Tracheal epithelial cell (primary cell): ENCODE measurements around the gene FDX2. TPM values are rescaled to one million over a fixed set of nuclear protein-coding genes. Genes with fewer than 3 reads are reported as not detected.

ENCODE experiments used
- total RNA-seq: library from RNA; depleted of rRNA; stranded (reverse); fragments of >200 nt; gene quantifications from 2 replicates; pipeline ENCODE4 v1.2.1, GENCODE V29; 2014

The FDX2 gene
- total RNA-seq: 23.6 and 28.6 TPM in 2 replicates

DNA sequence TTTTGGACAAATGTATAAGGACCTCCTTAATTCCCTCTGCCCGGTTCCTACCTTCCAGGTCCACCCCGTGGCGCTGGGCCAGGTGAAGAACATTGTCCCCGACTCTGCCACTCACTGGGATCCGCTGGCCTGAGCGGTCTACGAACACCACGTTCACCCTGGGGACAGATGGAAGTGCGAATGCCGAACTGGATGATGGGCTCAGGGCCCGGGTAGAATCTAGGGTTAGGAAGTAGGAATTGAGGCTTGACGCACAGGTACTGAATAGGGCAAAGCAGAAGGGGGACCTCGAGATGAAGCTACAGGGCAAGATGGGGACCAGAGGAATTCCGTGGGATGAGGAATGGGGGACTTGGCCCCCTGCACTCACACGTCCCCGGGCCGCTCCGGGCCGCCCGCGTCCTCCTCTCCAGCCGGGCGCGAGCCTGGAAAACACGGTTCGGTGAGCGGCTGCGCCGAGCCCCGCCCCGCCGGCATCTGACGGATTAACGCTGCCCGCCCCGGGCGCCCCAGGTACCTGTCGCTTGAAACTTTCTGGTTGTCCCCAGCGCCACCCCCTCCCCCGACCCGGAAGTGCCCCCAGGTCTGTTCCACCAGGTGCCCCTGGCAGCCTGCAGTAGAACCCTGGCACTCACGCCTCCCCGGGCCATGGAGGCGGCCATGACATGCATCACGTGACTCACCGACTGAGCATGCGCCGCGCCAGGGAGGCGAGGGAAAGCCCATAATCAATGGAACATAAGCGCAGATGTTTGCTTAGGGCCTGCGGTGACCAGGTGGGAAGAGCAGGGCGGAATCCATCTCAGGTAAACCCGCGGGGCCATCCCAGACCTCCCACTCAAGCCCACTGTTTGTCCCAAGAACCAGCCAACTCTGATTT, at the start of gene FDX2:
Gene FDX2, minus strand, starts transcription at position 681 of the 880 bp plus-strand sequence. Its CDS starts 19 bp downstream, at position 662.

DNA sequence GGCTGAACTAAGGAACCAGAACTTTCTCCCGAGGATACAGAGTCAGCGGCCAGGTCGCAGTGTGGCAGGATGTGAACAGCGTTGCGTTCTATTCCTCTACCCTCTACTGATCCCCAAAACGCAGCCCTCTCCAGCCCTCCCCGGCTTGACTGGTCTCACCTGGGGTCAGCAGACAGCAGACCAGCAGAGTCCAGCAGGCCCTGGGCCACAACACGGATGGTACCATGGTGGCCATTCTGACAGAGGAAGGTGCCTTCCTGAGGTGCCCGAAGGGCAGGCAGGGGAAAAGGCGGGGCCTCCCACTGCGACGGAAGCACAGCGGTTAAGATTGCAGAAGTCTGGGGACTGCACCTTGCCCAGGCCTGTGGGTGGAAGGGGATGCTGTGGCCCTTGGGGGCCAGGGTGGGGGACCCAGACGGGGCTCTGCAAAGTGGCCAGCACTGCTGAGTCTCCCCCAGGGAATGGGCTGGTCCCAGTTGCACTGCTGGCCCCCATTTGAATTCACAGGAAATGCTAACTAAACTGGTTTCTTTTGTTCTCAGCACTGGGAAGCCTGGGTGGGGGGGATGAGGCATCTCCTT, 23.7 kb upstream of the FDX2 start, which contains the start of gene ICAM3:
Gene ICAM3, minus strand, starts transcription at position 245 of the 581 bp plus-strand sequence. Its CDS starts 10 bp downstream, at position 235.

DNA sequence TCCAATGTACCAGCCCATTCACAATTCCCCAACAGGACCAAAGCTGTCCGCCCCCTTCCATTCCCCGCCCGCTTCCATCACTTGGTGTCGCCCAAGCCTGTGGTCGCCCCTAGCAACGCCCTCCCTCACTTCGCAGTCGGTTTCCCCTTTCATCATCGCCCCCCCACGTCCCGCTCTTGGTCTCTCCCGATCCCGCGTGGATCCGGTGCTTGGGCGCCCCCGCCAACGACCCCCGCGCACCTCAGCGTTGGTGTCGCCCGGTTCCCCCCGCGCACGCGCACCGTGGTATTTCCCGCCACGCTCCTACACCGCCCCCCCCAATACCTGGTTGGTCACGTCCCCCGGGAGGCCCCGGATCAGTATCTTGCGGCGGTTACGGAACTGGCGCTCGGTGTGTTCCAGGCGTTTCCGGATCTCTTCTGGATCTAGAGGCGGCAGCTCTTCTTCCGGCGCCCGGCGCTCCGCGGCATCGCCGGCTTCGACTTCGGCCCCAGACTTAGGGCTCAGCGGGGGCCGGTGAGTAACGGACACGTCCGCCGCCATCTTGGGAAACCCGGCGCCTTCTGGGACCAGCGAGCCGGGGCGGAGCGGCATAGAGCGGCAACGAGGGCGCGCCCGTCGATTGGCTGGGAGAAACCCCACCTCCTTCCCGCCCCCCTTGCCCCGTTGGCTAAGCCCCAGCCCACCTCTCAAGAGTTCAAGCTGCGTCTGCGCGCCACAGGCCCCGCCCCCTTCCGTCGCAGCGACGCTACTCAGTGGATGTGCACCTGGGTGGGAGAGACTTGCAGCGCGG, 17.3 kb upstream of the FDX2 start, which contains the start of gene RAVER1:
Gene RAVER1, minus strand, starts transcription at position 565 of the 793 bp plus-strand sequence. Its CDS starts 22 bp downstream, at position 543.

DNA sequence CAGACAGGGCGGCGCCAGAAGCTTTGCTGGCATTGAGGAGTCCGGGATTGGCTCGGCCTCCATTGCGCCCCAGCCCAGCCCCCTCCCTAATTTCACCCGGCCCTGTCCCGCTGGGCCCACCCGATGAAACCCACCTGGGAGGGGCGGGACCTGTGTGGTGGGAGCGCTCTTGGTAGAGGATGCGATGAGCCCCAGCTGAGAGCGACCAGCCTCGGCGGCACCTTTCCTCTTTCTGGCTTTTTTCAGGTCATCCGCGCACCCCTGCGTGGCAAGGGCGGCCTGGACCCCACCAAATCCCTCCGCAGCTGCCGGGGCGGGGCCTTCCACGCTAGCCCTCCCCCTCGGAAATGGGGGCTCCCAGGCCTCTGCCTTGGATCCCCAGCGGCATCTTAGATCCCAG, 6.4 kb downstream of the FDX2 start, which contains the start of gene ZGLP1:
Gene ZGLP1, minus strand, starts transcription at position 393 of the 400 bp plus-strand sequence.

DNA sequence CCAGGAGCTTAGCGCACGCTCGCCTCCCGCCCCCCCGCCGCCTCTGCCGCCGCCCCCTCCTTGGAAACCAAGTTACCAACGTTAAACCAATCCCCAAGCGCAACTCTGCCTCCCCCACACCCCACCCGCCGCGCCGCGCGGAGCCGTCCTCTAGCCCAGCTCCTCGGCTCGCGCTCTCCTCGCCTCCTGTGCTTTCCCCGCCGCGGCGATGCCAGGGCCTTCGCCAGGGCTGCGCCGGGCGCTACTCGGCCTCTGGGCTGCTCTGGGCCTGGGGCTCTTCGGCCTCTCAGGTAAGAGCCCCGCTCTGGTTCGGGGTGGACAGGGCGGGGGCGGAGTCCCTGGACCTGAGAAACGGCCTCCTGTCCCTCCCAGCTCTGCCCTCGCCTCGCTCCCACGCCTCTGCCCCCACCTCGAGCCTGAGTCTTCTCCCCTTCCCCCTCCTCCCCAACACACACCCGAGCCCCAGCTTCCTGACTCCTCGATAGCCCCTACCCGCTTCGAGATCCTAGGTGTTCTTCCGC, 25.9 kb downstream of the FDX2 start, which contains the start of gene ICAM5:
Gene ICAM5, plus strand, starts transcription at position 117 of the 521 bp plus-strand sequence. Its CDS starts 92 bp downstream, at position 209.

DNA sequence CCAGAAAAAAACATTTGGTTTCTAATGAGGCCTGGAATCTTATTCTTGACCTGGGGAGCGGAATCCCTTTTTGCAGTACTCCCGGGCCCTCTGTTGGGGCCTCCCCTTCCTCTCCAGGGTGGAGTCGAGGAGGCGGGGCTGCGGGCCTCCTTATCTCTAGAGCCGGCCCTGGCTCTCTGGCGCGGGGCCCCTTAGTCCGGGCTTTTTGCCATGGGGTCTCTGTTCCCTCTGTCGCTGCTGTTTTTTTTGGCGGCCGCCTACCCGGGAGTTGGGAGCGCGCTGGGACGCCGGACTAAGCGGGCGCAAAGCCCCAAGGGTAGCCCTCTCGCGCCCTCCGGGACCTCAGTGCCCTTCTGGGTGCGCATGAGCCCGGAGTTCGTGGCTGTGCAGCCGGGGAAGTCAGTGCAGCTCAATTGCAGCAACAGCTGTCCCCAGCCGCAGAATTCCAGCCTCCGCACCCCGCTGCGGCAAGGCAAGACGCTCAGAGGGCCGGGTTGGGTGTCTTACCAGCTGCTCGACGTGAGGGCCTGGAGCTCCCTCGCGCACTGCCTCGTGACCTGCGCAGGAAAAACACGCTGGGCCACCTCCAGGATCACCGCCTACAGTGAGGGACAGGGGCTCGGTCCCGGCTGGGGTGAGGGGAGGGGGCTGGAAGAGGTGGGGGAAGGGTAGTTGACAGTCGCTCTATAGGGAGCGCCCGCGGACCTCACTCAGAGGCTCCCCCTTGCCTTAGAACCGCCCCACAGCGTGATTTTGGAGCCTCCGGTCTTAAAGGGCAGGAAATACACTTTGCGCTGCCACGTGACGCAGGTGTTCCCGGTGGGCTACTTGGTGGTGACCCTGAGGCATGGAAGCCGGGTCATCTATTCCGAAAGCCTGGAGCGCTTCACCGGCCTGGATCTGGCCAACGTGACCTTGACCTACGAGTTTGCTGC, 28.7 kb downstream of the FDX2 start, which contains the start of gene ICAM4:
Gene ICAM4, plus strand, starts transcription at position 153 of the 935 bp plus-strand sequence. Its CDS starts 58 bp downstream, at position 211.

DNA sequence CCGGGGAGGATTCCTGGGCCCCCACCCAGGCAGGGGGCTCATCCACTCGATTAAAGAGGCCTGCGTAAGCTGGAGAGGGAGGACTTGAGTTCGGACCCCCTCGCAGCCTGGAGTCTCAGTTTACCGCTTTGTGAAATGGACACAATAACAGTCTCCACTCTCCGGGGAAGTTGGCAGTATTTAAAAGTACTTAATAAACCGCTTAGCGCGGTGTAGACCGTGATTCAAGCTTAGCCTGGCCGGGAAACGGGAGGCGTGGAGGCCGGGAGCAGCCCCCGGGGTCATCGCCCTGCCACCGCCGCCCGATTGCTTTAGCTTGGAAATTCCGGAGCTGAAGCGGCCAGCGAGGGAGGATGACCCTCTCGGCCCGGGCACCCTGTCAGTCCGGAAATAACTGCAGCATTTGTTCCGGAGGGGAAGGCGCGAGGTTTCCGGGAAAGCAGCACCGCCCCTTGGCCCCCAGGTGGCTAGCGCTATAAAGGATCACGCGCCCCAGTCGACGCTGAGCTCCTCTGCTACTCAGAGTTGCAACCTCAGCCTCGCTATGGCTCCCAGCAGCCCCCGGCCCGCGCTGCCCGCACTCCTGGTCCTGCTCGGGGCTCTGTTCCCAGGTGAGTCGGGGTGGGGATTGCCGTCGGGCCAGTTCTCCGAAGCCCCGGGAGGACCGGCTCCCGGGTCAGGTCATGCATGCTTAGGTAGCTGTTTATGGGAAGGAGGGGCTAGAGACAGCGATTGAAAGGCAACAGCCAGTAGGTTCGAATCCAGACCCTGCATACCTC, 45.0 kb downstream of the FDX2 start, which contains the start of gene ICAM1:
Gene ICAM1, plus strand, starts transcription at position 505 of the 779 bp plus-strand sequence. Its CDS starts 40 bp downstream, at position 545.

Other genes starting within 250 kb of the FDX2 start
- 4.5 and 15.2 TPM in 2 replicates for gene SHFL, start 229.7 kb downstream of the FDX2 start, total RNA-seq
- gene ANGPTL6, start 213.3 kb downstream of the FDX2 start, total RNA-seq: not detected in 2 replicates
- 27.3 and 48.0 TPM in 2 replicates for gene PPAN, start 209.7 kb downstream of the FDX2 start, total RNA-seq
- 1.7 and 1.9 TPM in 2 replicates for gene P2RY11, start 204.3 kb downstream of the FDX2 start, total RNA-seq
- gene EIF3G, start 196.1 kb downstream of the FDX2 start, total RNA-seq: 301 and 383 TPM in 2 replicates
- 12.8 and 19.3 TPM in 2 replicates for gene DNMT1, start 121.1 kb downstream of the FDX2 start, total RNA-seq
- 1.1 and 2.7 TPM in 2 replicates for gene S1PR2, start 84.7 kb downstream of the FDX2 start, total RNA-seq
- 29.2 and 30.1 TPM in 2 replicates for gene MRPL4, start 63.8 kb downstream of the FDX2 start, total RNA-seq
- 5.5 and 40.5 TPM in 2 replicates for gene ICAM1, start 44.9 kb downstream of the FDX2 start, total RNA-seq
- 32.3 and 40.3 TPM in 2 replicates for gene ICAM4, start 29.1 kb downstream of the FDX2 start, total RNA-seq
- gene ICAM5, start 26.1 kb downstream of the FDX2 start, total RNA-seq: 13.2 and 32.0 TPM in 2 replicates
- gene ZGLP1, start 6.2 kb downstream of the FDX2 start, total RNA-seq: 0.21 and 0.48 TPM in 2 replicates
- gene RAVER1, start 17.5 kb upstream of the FDX2 start, total RNA-seq: 7.7 and 8.5 TPM in 2 replicates
- gene ICAM3, start 23.6 kb upstream of the FDX2 start, total RNA-seq: 3.4 and 4.1 TPM in 2 replicates
- 34.5 and 70.8 TPM in 2 replicates for gene TYK2, start 64.6 kb upstream of the FDX2 start, total RNA-seq
- 100 and 206 TPM in 2 replicates for gene CDC37, start 87.5 kb upstream of the FDX2 start, total RNA-seq
- gene PDE4A, start 104.5 kb upstream of the FDX2 start, total RNA-seq: 0.48 and 0.64 TPM in 2 replicates
- gene KEAP1, start 187.3 kb upstream of the FDX2 start, total RNA-seq: 56.4 and 81.0 TPM in 2 replicates
- gene S1PR5, start 201.4 kb upstream of the FDX2 start, total RNA-seq: 10.4 and 25.6 TPM in 2 replicates
- 30.1 and 58.4 TPM in 2 replicates for gene ATG4D, start 227.9 kb upstream of the FDX2 start, total RNA-seq
- 3.9 and 5.8 TPM in 2 replicates for gene KRI1, start 250.0 kb upstream of the FDX2 start, total RNA-seq